ENCODE results near the gene GAB2. TPM values are rescaled to one million over a fixed set of nuclear protein-coding genes. Genes with fewer than 3 reads are reported as not detected.

The GAB2 gene
- total RNA-seq, 1 experiment from 2014 or later = 3.3 TPM

DNA sequence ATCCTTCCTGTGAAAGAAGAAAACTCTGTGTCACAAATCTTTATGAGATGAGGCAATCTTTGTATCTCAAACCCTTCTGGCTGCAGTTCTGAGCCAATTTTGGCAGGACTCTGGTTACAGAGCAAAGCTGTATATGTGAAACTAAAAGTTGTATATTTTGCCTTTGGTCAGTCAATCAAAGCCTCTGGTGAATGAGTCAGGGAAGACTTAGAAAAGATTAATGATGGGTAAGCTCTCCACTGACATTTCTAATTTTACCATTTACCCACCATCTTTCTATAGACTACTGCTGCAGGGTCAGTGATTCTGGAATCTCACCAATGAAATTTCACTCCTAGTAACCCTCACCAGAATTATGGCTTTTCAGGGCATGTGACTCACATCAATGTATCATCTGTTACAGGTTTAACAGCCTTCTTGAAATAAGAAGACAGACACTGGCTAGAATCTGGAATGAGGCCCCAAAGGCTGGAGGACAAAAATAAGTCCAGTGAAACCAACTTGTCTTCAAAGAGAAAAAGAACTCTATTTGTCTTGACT is 185.6 kb downstream of the GAB2 start:
- Mint-ChIP-seq H3K9me3 (no peaks in the 10 kb centered on the region), H3K27ac (no peak overlapping the region), H3K4me3 (no peak overlapping the region), H3K4me1 (peaks cover 2 to 7% of the 10 kb centered on the region in 2 experiments; a peak in 2 of 4 replicates), H3K36me3 (ENCODE audit: insufficient read depth in 1 of 3, low read depth in 3 of 3) (no peaks in the 10 kb centered on the region), H3K27me3 (ENCODE audit: low read depth) (no peaks in the 10 kb centered on the region)
- H3K9me3 ChIP-seq (ENCODE audit: control insufficient read depth, low read depth, low read length) = no peaks in the 10 kb centered on the region
- H3K14ac ChIP-seq (ENCODE audit: insufficient read depth, low read length) = no peak overlapping the region
- H2BK120ac ChIP-seq (ENCODE audit: low read depth, low read length, poor library complexity, severe bottlenecking) = no peak overlapping the region
- H2BK20ac ChIP-seq (ENCODE audit: low read depth, low read length, poor library complexity, severe bottlenecking) = no peak overlapping the region
- H3K27me3 ChIP-seq (ENCODE audit: insufficient read depth, low read length) = no peaks in the 10 kb centered on the region
- H2BK12ac ChIP-seq (ENCODE audit: insufficient read length, low read depth, low read length) = no peak overlapping the region
- no peak overlapping the region for H3K9ac ChIP-seq (ENCODE audit: extremely low read depth, insufficient read length, low read length)
- H2AFZ ChIP-seq (ENCODE audit: low read length) = no peak overlapping the region
- no peak overlapping the region for H3K56ac ChIP-seq (ENCODE audit: insufficient read length, low read depth, low read length)
- H3K79me1 ChIP-seq (ENCODE audit: insufficient read depth, low read depth, low read length, poor library complexity, severe bottlenecking) = no peaks in the 10 kb centered on the region
- H3K27ac ChIP-seq (ENCODE audit: insufficient read length, low read depth, low read length) = no peak overlapping the region
- no peak overlapping the region for H2BK15ac ChIP-seq (ENCODE audit: low read depth, low read length)
- H3K79me2 ChIP-seq (ENCODE audit: insufficient read depth, low read length) = no peaks in the 10 kb centered on the region
- H2BK5ac ChIP-seq (ENCODE audit: insufficient read length, low read length) = no peak overlapping the region
- no peak overlapping the region for H3K4ac ChIP-seq (ENCODE audit: low read depth, low read length)
- no peak overlapping the region for H4K91ac ChIP-seq (ENCODE audit: insufficient read length, low read depth, low read length)
- no peak overlapping the region for H3T11ph ChIP-seq (ENCODE audit: low read length)
- no peak overlapping the region for H3K23ac ChIP-seq (ENCODE audit: insufficient read length, low read depth, low read length)
- H3K4me2 ChIP-seq (ENCODE audit: insufficient read depth, insufficient read length, low read length) = no peak overlapping the region
- H4K20me1 ChIP-seq (ENCODE audit: control insufficient read depth, insufficient read depth, insufficient read length) = no peaks in the 10 kb centered on the region
- TF ChIP-seq, protein P1, sequence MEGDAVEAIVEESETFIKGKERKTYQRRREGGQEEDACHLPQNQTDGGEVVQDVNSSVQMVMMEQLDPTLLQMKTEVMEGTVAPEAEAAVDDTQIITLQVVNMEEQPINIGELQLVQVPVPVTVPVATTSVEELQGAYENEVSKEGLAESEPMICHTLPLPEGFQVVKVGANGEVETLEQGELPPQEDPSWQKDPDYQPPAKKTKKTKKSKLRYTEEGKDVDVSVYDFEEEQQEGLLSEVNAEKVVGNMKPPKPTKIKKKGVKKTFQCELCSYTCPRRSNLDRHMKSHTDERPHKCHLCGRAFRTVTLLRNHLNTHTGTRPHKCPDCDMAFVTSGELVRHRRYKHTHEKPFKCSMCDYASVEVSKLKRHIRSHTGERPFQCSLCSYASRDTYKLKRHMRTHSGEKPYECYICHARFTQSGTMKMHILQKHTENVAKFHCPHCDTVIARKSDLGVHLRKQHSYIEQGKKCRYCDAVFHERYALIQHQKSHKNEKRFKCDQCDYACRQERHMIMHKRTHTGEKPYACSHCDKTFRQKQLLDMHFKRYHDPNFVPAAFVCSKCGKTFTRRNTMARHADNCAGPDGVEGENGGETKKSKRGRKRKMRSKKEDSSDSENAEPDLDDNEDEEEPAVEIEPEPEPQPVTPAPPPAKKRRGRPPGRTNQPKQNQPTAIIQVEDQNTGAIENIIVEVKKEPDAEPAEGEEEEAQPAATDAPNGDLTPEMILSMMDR (conservative IDR thresholded peaks at IDR 0.05) = no peak
- H4K8ac ChIP-seq (replicated peaks; ENCODE audit: insufficient read length, low read depth, low read length) = no peak overlapping the region
- H3K18ac ChIP-seq (ENCODE audit: insufficient read length, low read depth, low read length) = no peak overlapping the region
- H4K5ac ChIP-seq (ENCODE audit: insufficient read length, low read depth, low read length) = no peak overlapping the region
- DNase-seq = no peak
- H2AK5ac ChIP-seq (ENCODE audit: insufficient read length, low read length) = no peak overlapping the region
- H3K23me2 ChIP-seq (ENCODE audit: insufficient read length, low read depth, low read length, poor library complexity, severe bottlenecking) = no peaks in the 10 kb centered on the region
- peaks cover 2% of the 10 kb centered on the region; the same call in 1 of the 2 replicates for H3K4me1 ChIP-seq (ENCODE audit: insufficient read depth, low read length)

Measured in H9 (cell line).